SIG-M5 treated with dmso at 0.1 percent for 504 hours (cell line): ENCODE measurements around the gene PLXNA4.

Source experiments
- DNase-seq: peaks from one replicate; lab custom pipeline; 2025; ENCODE audit not compliant: unreplicated experiment; lab: John Stamatoyannopoulos, UW

Gene PLXNA4

DNA sequence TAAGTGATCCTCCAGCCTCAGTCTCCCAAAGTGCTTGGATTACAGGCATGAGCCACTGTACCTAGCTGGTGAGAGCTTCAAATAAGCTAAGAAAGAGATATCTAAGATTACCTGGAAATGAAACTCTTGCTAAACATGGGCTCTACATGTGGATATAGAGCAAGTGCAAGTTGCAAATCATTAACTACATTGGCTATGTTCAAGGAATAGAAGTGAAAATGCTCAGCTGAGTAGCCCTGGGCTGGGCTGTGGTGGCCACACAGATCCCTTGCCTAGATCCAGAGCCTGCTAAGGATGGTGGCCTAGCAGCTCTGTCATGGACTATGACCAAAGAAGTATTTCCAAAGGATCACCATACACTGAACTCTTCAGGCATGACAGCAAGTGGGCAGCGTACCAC, 209.3 kb downstream of the PLXNA4 start:
- no peak for DNase-seq

DNA sequence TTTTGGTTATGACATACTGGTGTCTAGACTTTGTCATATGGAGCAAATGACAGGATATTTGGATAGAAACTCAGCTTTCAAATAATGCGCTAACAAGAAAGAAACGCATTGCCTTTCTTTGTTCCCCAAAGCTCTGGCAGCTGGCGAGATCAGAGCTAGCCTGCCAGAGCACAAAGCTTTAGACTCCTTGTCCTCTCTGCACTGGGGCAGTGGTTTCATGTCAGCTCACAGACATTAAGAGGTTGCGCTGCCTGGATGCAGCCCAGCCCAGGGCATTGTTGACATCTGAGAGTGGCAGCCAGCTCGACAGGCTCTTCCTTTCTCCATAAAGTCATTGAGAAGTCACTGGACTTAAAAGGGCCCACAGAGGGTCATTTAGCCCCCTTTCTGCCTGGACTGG, 212.0 kb downstream of the PLXNA4 start:
- no peak for DNase-seq

DNA sequence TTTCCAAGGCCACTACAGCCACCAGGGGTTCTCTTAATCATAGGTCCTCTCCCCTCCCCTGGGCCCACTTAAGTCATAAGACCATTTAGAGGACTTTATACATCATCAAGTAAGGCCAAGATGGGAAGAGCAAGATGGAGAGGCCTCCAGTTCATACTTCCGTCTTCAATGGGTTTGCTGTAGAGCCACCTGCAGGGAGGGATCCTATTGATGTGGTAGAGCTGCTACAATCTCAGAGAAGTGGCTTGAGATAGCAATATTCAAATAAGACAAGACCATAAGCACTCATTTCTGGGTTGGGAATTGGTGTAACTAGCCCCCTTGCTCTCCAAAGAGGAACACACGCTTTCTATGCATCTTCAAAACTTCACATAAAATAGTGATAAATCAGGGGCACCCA, 214.2 kb downstream of the PLXNA4 start:
- no peak for DNase-seq

DNA sequence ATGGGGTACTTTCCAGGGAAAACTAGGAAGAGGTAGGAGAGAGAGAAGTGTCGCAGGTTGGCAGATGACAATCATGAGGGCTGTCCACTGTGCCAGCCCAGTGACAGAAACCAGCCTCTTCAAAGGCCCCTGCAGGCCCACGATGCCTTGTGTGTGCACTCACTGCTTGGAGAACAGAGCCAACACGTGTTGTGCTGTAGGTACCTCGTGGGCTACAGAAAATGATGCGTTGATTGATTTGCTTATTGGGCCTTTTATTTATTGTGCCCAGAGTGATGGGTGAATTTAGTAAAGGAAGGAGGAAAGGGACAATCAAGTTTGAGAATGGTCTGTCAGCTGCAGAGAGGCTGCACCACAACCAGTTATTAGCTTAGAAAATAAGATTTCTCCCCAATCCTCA, 215.1 kb downstream of the PLXNA4 start:
- DNase-seq, result no peak

DNA sequence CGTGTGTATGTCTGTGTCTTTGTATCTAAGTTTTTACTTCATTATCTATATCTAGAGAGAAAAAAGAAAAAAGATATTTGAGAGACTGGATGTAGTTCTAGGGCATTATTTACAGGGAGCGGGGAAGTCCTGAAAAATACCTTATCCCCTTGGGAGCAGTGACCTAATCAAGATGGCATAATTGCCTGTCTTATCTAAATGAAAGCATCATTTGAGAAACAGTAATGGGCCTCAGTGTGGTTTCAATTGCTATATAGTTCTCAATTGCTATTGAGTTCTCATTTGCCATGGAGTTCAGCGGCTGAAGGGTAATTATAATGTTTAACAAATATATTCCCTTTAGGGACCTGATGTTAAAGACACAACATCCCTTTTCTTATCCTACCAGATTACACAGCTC, 216.5 kb downstream of the PLXNA4 start:
- no peak for DNase-seq

DNA sequence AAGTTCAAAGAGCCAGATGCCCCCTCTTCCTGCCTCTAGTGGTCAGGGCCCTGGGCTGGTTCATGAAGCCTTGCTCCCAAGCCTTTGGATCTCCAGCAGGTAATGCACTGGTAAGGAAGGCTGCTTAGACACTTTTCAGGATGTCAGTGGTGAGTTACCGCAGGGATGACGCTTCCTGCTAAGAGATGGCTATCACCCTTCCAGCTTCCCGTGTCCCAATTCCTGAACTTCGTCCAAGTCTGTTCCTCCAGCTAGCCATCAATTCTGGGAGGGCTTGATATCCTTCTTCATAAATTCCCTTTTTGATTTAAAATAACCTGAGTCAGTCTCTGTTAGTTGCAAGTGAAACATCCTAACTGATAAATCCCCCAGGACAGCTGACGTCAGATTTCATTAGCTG, 221.2 kb downstream of the PLXNA4 start:
- DNase-seq, result no peak

DNA sequence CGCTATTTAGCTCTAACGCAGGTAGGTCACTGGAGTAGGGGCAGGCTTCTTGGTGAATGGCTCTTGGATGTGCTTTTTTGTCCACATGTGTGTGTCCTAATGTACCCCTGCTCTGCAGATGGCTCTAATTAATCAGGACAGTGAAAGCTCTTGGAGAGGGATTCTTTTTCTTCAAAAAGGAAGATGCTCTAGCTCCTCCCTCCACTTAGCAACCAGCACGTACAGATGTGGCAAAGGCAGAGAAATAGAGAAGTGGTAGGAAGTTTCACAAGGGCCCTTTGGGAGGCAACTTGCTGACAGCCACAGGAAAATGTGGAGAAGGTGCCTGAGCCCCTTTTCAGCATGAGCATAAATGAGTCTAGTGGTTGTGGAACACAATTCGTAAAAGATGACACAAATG, 221.7 kb downstream of the PLXNA4 start:
- DNase-seq, result peak; percentile 50

DNA sequence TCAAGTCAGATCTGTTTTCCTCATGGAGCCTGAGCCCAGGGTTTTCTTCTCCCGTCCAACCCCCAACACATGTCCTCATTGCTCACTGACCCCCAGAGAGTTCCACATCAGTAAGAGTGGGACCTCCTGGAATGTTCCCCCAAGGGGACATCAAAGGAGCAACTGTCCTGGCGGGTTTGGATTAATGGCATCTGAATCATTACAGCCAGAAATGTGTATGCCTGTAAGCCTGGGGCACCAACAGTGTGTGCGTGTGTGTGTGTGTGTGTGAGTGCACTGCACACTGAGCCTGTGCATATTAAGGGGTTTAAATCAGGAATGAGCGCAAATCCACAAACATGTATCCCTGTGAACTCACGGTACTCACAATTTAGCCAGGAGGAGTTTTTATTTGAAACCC, 222.3 kb downstream of the PLXNA4 start:
- DNase-seq, result no peak

DNA sequence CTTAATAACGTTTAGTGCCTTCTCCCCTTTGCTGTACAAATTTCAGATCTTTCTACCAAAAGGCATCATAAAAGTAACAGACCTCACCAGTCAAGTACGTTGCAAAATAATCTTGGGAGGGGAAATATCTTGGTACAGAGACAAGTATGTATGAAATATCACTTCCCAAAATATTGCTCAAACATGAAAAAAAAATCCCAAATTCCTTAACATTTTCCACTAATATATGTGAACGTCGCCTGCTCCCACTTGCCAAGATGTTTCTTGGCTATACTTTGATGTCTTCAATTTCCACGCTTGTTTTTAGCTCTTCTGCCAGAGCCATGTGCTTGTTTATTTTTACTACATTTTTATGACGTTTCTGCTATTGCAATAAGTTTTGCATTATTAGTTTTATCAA, 223.5 kb downstream of the PLXNA4 start:
- no peak for DNase-seq

DNA sequence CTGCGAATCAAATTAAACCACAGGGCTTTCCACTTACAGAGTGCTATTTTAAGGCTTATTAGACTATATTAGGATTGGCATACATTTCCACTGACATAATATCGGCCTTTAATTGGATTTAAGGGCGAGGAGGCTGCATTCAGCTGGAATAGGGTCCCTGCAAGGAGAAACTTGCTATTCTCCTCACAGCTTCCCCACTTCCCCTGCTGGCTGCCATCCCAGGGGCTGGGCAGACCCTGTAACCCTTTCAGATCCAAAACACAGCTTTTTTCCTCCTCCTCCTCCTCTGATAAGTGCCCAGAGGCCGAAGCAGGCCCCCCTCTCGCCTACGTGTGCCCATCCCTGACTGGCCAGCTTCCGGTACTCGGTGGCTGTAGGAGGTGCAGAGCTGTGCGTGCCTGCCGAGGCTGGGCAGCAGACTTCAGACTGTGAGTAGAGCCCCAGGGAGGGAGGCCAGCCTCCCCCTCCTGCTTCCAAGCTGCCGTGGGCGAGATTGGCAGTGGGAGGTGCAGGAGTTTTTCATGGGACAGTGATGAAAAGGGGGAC, 224.2 kb downstream of the PLXNA4 start:
- DNase-seq, result no peak

DNA sequence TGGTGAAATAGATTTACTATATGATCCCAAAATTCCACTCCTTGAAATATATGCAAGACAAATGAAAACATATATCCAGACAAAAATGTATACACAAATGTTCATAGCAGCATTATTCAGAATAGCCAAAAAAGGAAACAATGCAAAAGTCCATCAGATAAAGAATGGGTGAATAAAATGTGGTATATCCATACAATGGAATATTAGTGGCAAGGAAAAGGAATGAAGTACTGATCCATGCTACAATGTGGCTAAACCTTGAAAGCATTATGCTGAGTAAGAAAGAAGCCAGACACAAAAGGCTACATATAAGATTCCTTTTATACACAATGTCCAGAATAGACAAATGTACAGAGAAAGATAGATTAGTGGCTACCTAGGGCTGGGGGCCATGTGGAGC, 225.5 kb downstream of the PLXNA4 start:
- DNase-seq, result no peak

DNA sequence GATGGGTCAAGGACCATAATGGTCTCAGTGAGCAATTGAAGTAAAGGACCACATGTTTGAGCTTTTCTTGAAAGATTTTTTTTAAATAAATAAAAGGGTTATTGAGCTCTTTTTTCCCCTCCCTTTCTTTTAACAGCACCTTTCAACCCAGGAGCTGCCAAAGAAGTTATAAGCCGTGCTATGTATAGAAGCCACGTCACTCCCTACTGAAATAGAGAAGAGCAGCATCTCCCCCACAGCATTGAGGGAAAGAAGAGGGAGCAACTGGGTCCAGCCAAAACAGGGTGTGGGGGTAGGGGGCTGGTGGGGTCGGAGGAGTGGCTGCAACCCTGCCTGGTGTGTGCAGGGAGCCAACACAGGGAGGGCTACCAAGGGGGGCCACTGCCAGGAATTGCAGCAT, 227.2 kb downstream of the PLXNA4 start:
- DNase-seq, result no peak

DNA sequence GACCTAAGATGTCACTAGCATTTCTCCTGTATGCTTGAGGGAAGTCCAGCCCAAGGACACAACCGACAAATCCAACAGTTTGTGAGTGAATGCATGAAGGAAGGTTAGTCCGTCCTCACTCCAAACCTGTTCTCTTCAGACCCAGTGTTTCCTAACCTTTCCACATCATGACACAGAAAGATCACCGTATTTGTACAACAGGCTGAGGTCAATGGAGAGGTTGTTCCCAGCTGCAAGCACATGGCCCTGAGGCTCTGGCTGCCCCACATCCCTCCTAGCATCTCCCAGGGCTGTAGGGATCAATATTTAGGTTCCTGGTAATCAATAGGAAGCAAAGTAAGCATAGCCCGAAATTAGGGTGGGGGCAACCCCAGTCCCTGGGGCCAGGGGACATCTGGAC, 227.9 kb downstream of the PLXNA4 start:
- no peak for DNase-seq

DNA sequence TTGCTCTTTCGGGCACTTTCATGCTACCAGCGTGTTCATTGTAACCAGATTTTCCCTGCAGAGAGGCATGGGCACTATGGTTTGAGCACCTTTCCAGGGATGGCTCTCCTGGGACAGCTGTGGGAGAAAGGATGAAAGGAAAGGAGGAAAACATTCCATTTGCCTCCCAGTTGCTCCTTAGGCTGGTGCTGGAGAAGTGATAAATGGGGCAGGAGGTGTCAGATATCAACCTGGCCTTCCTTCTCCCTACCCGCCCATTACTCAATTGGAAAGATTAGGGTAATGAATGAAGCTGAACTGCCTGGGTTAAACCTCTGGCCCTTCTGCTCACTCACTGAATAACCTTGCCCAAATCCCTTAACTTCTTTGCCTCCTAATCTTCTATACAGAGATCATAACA, 228.4 kb downstream of the PLXNA4 start:
- DNase-seq, result no peak

DNA sequence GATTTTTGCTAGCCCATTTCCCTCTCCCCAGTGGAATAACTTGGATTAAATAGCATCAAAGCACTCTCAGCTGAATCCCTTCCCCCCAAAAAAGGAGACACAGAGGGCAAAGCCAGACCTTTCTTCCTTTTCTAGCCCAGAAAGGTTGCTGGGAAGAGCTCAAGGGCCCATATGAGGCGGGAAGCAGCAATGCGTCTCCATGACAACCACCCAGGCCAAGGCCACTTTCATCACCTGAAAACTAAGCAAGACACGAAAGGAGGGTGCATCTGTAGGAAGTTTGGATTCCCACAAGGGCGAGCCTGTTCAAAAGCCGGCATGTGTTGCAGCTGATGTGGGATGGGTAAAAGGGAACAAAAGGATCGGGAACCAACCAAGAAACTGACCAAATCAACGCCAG, 229.1 kb downstream of the PLXNA4 start:
- DNase-seq, result no peak

DNA sequence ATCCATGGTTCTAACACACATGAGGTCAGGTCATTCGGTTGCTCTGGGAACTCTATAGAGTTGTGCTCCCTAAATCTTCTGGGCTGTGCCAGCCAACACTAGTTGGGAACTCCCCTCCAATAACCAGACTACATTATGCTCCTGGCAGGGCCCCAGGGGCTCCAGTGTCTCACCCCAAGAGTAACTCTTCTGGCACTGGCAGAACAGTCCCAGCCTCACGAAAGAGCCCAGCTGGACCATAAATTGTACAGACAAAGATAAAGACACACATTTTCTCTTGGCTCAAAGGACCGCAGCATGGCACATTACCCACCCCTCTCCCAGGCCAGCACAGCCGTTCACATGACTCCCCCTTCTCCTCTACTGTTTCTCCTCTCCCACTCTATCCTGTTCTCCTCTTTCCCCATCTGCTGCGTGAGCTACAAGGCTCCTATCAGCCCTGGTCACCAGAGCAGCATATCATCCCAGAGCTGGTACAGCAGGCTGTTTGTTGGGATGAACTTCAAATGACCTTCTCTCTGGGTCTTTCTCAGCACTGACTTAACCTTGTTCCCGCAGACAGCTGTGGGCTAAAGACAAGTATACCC, 230.6 kb downstream of the PLXNA4 start:
- no peak for DNase-seq

DNA sequence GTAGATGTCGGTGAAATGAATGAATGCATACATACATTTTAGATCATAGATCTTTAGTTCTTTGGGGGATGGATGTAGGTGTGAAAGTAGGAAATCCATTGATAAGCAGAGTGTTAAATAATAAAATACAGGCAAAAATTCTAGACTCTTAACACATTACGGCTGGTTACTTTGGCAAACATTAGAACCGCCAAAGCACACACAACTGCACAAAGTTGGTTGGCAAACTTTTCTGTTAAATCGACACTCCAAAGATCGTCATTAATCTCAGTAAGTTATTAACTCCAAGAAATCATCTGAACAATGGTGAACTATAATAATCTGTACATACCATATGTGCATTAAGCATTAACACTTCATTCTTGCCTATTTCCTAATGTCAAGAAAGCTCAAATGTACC, 231.2 kb downstream of the PLXNA4 start:
- DNase-seq, result no peak

DNA sequence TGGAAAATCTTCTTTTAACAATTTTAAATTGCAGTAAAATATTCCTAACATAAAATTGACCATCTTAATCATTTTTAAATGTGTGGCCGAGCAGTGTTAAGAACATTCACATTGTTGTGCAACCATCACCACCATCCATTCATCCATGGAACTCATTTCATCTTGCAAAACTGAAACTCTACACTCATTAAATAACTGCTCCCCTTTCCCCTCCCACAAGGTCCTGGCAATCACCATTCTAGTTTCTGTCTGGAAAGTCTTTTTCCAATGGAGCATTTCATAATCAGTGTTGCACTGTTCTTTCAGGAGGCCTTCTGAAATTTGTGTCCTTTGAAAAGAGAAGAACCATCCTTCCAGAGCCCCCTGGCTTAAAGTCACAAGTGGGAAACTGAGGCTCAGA, 233.1 kb downstream of the PLXNA4 start:
- no peak for DNase-seq

DNA sequence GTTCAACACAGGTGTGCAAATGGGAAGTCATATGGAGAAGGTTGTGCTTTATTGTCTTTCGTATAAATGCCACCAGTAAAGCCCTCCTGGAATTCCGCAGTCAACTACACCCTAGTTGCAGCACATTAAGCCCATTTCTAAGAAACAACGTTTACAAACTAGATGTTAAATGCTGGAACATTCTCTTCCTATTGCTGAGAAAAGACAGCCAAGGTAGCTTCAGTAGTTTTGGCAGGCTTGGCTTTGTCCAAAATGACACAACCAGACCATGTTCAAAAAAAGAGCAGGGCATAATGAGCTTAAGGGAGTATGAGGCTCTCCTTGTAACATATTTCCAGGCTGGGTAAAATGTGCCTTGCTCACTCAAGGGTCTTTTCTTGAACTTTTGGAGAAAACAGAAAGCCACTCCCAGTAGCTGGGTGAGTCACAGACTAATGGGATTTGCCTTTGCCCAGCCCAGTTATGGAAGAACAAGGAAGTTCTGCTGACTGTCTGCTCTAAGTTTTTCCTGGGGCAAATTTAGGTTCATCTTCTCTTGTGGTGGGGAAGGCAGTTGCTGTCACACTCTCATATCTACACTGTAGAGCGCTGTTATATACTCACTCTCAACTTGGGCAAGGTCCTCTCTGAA, 238.7 kb downstream of the PLXNA4 start:
- no peak for DNase-seq

DNA sequence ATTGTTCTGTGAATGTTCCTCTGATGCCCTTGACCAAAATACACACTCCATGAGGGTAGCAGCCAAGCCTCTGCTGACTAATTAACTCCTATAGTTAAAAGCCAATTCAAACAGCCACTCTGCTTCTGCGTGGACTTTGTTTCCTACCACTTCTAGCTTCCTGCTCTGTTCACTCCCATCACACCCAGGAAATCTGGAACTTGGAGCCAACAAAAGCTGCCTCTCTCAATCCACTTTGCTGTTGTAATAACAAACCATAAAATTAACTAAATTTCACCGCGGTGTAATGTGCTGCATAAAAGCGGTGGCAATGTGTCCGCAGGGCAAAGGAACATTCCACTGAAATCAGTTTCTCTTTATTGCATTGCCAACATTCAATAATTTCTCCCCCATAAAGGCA, 239.5 kb downstream of the PLXNA4 start:
- DNase-seq, result no peak

DNA sequence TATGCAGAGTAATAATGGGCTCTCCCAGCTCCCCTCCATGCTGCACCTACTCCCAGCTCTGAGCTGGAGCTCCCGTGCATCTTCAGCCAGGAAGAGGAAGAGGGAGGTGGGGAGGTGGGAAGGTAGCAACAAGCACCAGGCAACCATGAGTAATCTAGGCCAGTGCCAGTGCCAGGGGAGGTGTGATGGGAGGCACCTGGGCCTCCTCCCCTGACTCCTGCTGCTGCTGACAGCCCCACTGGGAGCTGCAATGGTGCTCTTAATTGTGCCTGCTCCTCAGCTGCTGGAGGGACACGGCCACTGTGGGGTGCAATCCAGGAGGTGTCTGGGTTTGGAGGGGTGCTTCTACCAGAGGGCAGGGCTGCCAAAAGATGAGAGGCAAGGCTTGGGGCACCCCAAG, 243.0 kb downstream of the PLXNA4 start:
- DNase-seq, result no peak

DNA sequence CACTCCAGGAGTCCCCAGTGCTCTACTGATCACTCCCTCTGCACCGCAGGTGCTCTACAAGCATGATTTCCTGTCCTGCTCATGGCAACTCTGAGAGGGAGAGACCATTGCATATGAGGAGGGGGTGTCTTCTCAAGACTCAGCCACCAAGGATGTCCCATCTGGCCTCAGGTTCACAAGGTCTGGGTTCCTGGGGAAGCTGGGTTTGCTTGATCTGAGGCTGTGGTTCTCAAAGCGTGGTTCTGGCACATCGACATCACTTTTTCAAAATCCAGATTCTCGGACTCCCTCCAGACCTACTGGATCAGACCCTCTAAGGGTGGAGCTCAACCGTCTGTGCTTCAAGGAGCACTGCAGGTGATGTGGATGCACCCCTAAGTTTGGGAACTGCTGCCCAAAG, 247.5 kb downstream of the PLXNA4 start:
- DNase-seq, result no peak

DNA sequence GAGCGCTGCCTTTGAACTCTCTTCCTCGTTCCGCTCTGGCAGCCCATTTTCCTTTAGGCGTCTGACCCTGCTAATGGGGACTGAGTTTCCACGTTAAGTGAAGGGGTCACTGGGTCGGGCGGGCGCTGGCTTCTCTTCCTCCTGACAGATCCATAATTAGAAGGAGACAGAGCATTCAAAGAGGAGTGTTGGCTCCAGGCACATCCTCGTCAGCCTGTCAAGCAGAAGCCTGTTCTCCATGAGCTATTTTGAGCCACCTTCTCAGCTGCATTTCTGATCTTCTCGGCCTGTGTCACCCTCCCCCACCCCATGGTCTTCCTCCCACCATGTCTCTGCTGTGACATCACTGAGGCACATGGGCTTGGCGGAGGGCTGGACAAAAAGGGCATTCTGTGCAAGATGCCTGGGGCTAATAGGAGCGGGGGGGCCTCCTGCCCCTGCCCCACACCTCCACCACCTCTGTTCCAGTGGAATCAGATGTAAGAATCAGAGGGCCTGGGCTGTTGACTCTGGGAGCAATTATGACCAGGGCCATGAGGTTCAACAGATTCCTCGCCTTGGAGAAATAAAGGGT, 248.1 kb downstream of the PLXNA4 start:
- DNase-seq, result no peak
